ENCODE measurements around the gene SYCE3.
"Not testable (repeated sequence)": the region's sequence is repeated elsewhere in the genome, so short reads cannot be mapped to it uniquely, and the experiment has no call there.

Gene SYCE3

GRCh38 chr22:50529897-50530579, 32.7 kb downstream of the SYCE3 start, which contains the start of gene TYMP:
TSS of gene TYMP (minus strand) at chr22:50530012. CDS start at chr22:50529709, 303 bp downstream.
- DNase-seq, result peak; percentile 75 to 76

GRCh38 chr22:50529416-50529896, 33.3 kb downstream of the SYCE3 start:
- DNase-seq, result no peak

- DNase-seq, result no peak
Observed at GRCh38 chr22:50528682-50529415, 33.9 kb downstream of the SYCE3 start.

- DNase-seq, result no peak
Observed at GRCh38 chr22:50527921-50528681, 34.6 kb downstream of the SYCE3 start.

- DNase-seq, result peak in 1 of 2 experiments; percentile 45
Observed at GRCh38 chr22:50526834-50527801, 35.6 kb downstream of the SYCE3 start.

- peak; percentile 86 to 88 for DNase-seq
Observed at GRCh38 chr22:50526108-50526833, 36.4 kb downstream of the SYCE3 start.

GRCh38 chr22:50525858-50526107, 36.9 kb downstream of the SYCE3 start:
- no peak for DNase-seq

GRCh38 chr22:50525104-50525857, 37.4 kb downstream of the SYCE3 start, which contains the start of gene SCO2:
TSS of gene SCO2 (minus strand) at chr22:50525598. CDS start at chr22:50524411, 1,187 bp downstream.
- DNase-seq, result peak; percentile 98

- no peak for DNase-seq
Observed at GRCh38 chr22:50524676-50525103, 38.0 kb downstream of the SYCE3 start.

- DNase-seq, result no peak
Observed at GRCh38 chr22:50523806-50524675, 38.7 kb downstream of the SYCE3 start.

- no peak for DNase-seq
Observed at GRCh38 chr22:50523458-50523805, 39.3 kb downstream of the SYCE3 start.

GRCh38 chr22:50522806-50523438, 39.8 kb downstream of the SYCE3 start:
- no peak for DNase-seq

- no peak for DNase-seq
Observed at GRCh38 chr22:50522208-50522805, 40.4 kb downstream of the SYCE3 start.

GRCh38 chr22:50521710-50522109, 41.0 kb downstream of the SYCE3 start:
- no peak for DNase-seq

GRCh38 chr22:50520826-50521453, 41.8 kb downstream of the SYCE3 start:
- no peak for DNase-seq

GRCh38 chr22:50520184-50520583, 42.5 kb downstream of the SYCE3 start:
- not testable (repeated sequence) for DNase-seq

- DNase-seq, result no peak
Observed at GRCh38 chr22:50519151-50519550, 43.6 kb downstream of the SYCE3 start.

GRCh38 chr22:50518606-50519005, 44.1 kb downstream of the SYCE3 start:
- DNase-seq, result no peak
